GM20431 (cell line): ENCODE data around the gene UNC5A.

Experiments used
- in situ Hi-C: fragments of 300-500 bp; cut with MseI, MboI; formaldehyde crosslinking; loops from one replicate; pipeline ENCODE4 v1.15.0; 2020; ENCODE audit warnings: low sequenced_read_pairs; ENCODE audit not compliant: unreplicated experiment

UNC5A gene

GRCh38 chr5:176781054-176781375 lies 29.3 kb upstream of the UNC5A start:
- in situ Hi-C loops, result no loop called here

GRCh38 chr5:176781638-176782570 lies 28.5 kb upstream of the UNC5A start:
- in situ Hi-C loops, result no loop called here

GRCh38 chr5:176784218-176785165 lies 25.9 kb upstream of the UNC5A start:
- in situ Hi-C loops, result no loop called here

GRCh38 chr5:176785184-176786145 lies 24.9 kb upstream of the UNC5A start:
- in situ Hi-C loops, result no loop called here

- in situ Hi-C loops, result no loop called here
Observed at GRCh38 chr5:176787676-176788075, 22.7 kb upstream of the UNC5A start.

GRCh38 chr5:176788091-176788490 lies 22.3 kb upstream of the UNC5A start:
- in situ Hi-C loops, result no loop called here

- in situ Hi-C loops, result no loop called here
Observed at GRCh38 chr5:176788941-176789872, 21.2 kb upstream of the UNC5A start.

- in situ Hi-C loops, result no loop called here
Observed at GRCh38 chr5:176789873-176790615, 20.3 kb upstream of the UNC5A start.

GRCh38 chr5:176790941-176791340 lies 19.4 kb upstream of the UNC5A start:
- in situ Hi-C loops, result no loop called here

- in situ Hi-C loops, result no loop called here
Observed at GRCh38 chr5:176792655-176793342, 17.6 kb upstream of the UNC5A start.

- in situ Hi-C loops, result no loop called here
Observed at GRCh38 chr5:176793343-176793699, 17.0 kb upstream of the UNC5A start.

GRCh38 chr5:176793736-176794135 lies 16.6 kb upstream of the UNC5A start:
- in situ Hi-C loops, result no loop called here

- in situ Hi-C loops, result no loop called here
Observed at GRCh38 chr5:176794509-176794908, 15.8 kb upstream of the UNC5A start.

- in situ Hi-C loops, result no loop called here
Observed at GRCh38 chr5:176796411-176796810, 13.9 kb upstream of the UNC5A start.

GRCh38 chr5:176796970-176797369 lies 13.4 kb upstream of the UNC5A start:
- in situ Hi-C loops, result no loop called here

GRCh38 chr5:176797456-176798050 lies 12.8 kb upstream of the UNC5A start:
- in situ Hi-C loops, result no loop called here
